A549 treated with AZD9567 at 1 μM for 4 hours (cell line): Measurements from ENCODE around the gene ZNF181. TPM values are rescaled to one million over a fixed set of nuclear protein-coding genes. Genes with fewer than 3 reads are reported as not detected.

Experiments
- total RNA-seq: library from RNA; stranded (reverse); fragments of 200-300 nt; extraction: Qiagen RNA extraction; gene quantifications from 5 replicates; pipeline ENCODE4 v1.2.3, GENCODE V29; 2022; ENCODE audit not compliant: insufficient read depth

Gene ZNF181
- total RNA-seq: 8.5 to 10.6 TPM (median 9.5 TPM) in 5 replicates

DNA sequence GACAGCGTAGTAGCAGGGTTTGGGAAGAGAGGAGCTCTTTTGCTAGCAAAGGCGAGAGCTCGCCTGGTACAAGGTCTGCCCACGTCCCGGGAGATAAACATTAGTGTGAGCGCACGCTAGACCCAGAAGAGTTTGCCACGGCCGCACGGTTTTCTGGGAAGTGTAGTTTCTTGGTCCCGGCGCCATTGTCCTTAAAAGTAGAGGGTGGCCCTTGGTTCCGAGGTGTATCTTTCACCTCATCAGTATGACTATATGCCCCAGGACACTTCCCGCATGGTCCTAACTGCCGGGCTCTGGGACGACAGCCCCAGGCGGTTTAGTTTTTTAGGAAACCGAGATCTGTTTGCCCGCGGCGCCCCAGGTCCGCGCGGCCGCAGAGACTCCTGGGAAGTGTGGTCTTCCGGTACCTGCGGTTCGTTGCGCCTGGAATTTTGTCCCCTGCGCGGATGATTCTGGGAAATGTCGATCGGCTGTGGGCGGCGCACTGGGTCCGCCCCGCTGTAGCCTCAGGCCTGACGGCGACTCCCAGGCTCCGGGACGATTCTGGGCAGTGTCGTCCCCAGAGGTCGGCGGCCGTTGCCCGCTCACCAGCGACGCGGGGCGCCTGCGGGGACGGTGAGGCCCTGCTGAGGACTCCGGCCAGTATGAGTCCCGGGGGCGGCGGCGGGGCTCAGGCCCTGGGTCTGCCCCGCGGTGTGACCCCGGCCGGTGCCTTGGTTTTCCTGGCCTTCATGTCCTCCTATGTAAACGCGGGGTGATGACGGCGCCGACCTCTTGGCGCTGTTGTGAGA, at the start of gene ZNF181:
TSS of gene ZNF181 (plus strand) at position 498 of the 791 bp plus-strand sequence. CDS start 795 bp downstream, outside the sequence.

DNA sequence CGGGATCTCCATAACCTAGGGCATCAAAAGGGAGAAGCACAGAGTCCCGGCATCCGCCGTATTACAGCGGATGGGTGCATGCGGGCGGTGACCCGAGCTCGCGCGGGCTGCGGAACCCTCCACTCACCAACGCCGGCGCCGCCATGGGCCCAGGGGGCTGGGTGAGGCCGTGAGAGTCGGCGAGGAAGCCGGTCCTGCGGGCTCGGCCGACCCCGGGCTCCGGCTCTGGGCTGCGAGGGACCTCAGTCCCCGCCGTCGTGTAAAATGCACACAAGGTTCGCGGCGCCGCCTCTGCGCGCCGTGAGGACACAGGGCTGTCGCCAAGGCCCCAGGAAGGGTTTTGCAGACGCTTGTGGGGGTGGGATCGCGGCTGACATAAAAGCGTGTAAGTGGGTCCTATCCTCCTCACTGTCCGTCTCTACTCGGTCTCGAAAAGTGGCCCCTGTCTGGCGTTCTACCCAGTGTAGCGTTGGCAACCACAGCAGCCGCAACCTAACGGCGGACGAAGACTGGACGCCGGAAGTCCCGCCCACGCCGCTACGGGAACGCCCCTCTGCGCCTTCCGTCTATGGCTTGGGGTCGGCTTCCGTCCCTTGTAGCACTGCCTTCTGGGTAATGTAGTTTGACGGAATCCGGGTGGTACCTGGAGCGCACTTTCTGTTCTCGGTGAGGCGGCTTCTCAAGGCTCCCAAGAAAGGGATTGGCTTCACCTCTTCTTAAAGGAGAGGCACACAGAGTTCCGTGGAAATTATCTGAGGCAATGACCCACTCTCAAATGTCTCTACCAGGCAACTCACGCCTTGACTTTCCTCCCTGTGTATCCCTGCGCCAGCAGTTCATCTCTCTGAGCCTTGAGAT, 38.9 kb downstream of the ZNF181 start, which contains the start of gene ZNF599:
TSS of gene ZNF599 (minus strand) at position 519 of the 858 bp plus-strand sequence. CDS start at position 145, 374 bp downstream.

Other genes starting within 250 kb of the ZNF181 start
- gene SCGB2B2, start 57.1 kb upstream of the ZNF181 start, total RNA-seq: 0.08 to 0.20 TPM (median 0.12 TPM) in 4 of 5 replicates, not detected in the other
- 12.9 to 18.7 TPM (median 16.7 TPM) in 5 replicates for gene ZNF302, start 56.6 kb upstream of the ZNF181 start, total RNA-seq
- 1.6 to 2.7 TPM (median 2.4 TPM) in 5 replicates for gene ZNF599, start 39.0 kb downstream of the ZNF181 start, total RNA-seq
- 5.3 to 6.1 TPM (median 5.6 TPM) in 5 replicates for gene ZNF30, start 192.7 kb downstream of the ZNF181 start, total RNA-seq
- gene ZNF792, start 230.0 kb downstream of the ZNF181 start, total RNA-seq: 0.49 to 1.5 TPM (median 1.3 TPM) in 5 replicates